Endodermal cell (in vitro differentiated cells): Measurements from ENCODE around the gene TOMM22. TPM values are rescaled to one million over a fixed set of nuclear protein-coding genes. Genes with fewer than 3 reads are reported as not detected.
"Not testable (repeated sequence)": the region's sequence is repeated elsewhere in the genome, so short reads cannot be mapped to it uniquely, and the experiment has no call there.

Source experiments
- DNase-seq: peaks from one replicate; pipeline ENCODE4 v3.0.0-alpha.2; 2017
- H3K27ac ChIP-seq: 2 replicates; pipeline ENCODE4 v1.5.1; 2013; ENCODE audit warnings: mild to moderate bottlenecking, low read depth, low read length, moderate library complexity
- H3K27me3 ChIP-seq: 2 replicates; pipeline ENCODE4 v1.6.1; 2013; ENCODE audit warnings: mild to moderate bottlenecking, low read length, moderate library complexity; ENCODE audit not compliant: insufficient read depth, control insufficient read depth, poor library complexity, severe bottlenecking
- H3K36me3 ChIP-seq: 2 replicates; pipeline ENCODE4 v1.7.0; 2013; ENCODE audit warnings: mild to moderate bottlenecking, low read length, moderate library complexity; ENCODE audit not compliant: control insufficient read depth, insufficient read depth
- H3K4me1 ChIP-seq: one replicate; pipeline ENCODE4 v1.7.0; 2013; ENCODE audit warnings: low read length; ENCODE audit not compliant: control insufficient read depth, insufficient read depth
- H3K4me3 ChIP-seq: 2 replicates; pipeline ENCODE4 v1.5.1; 2013; ENCODE audit warnings: mild to moderate bottlenecking, low read length, moderate library complexity
- H3K9ac ChIP-seq: 2 replicates; pipeline ENCODE4 v1.6.1; 2013; ENCODE audit warnings: mild to moderate bottlenecking, low read length, moderate library complexity; ENCODE audit not compliant: poor library complexity, severe bottlenecking; ENCODE audit errors: extremely low read depth
- H3K9me3 ChIP-seq: 2 replicates; pipeline ENCODE4 v1.6.1; 2013; ENCODE audit warnings: mild to moderate bottlenecking, low read length, moderate library complexity; ENCODE audit not compliant: control insufficient read depth
- H3K27ac Mint-ChIP-seq: 2 replicates; pipeline ENCODE4 v1.8.0; 2020; ENCODE audit warnings: mixed read lengths
- H3K27me3 Mint-ChIP-seq: 2 replicates; pipeline ENCODE4 v1.8.0; 2021; ENCODE audit warnings: mild to moderate bottlenecking, mixed read lengths; ENCODE audit not compliant: insufficient read depth
- H3K36me3 Mint-ChIP-seq: 2 replicates; pipeline ENCODE4 v1.8.0; 2020; ENCODE audit warnings: low read depth, mixed read lengths
- H3K4me1 Mint-ChIP-seq: 2 replicates; pipeline ENCODE4 v1.8.0; 2020; ENCODE audit warnings: mixed read lengths
- H3K4me3 Mint-ChIP-seq: 2 replicates; pipeline ENCODE4 v1.8.0; 2020; ENCODE audit warnings: mild to moderate bottlenecking, moderate library complexity, mixed read lengths
- H3K9me3 Mint-ChIP-seq: 2 replicates; pipeline ENCODE4 v1.8.0; 2020; ENCODE audit warnings: mild to moderate bottlenecking, mixed read lengths
- WGBS, 2 experiments: methylation state at CpG; one replicate each; pipeline versions ENCODE4 v1.1.5 to v1.1.7; 2013; ENCODE audit warnings: missing lambda C conversion rate in 2 of 2, mixed read lengths in 1 of 2; ENCODE audit not compliant: insufficient coverage in 1 of 2, insufficient read length in 1 of 2; 5-methylcytosine and 5-hydroxymethylcytosine counted together
- total RNA-seq, 2 donors: library from RNA; stranded (reverse); fragmentation: NEBNext Ultra II Directional in 1 of 2; extraction: Animal tissue kit (Norgen Biotek cat#: 25700) in 1 of 2; gene quantifications; 2 replicates in 1 of 2; 3 replicates in 1 of 2; pipeline ENCODE4 v1.2.1, GENCODE V29; 2021
- TF ChIP-seq, protein P1 (sequence below): fragments of 200-600 bp; sonication (generic); conservative IDR thresholded peaks from 2 replicates; pipeline ENCODE4 v1.5.0; 2021; ENCODE audit warnings: antibody characterized with exemption, mild to moderate bottlenecking

The TOMM22 gene
- total RNA-seq, 2 donors from 2014 or later: 114 to 119 TPM

GRCh38 chr22:38638728-38639127, 43.0 kb upstream of the TOMM22 start:
- no peak overlapping the region for H3K27ac ChIP-seq
- no peak overlapping the region for H3K4me3 ChIP-seq
- H3K36me3 ChIP-seq: peaks cover 53% of the 10 kb centered on the region
- no peaks in the 10 kb centered on the region for H3K27me3 ChIP-seq
- 89 to 90% methylated on average over 3 of the region's 3 CpGs for WGBS, 2 experiments
- DNase-seq: no peak
- no peak overlapping the region for H3K27ac Mint-ChIP-seq
- H3K4me1 Mint-ChIP-seq: no peaks in the 10 kb centered on the region
- H3K27me3 Mint-ChIP-seq: no peaks in the 10 kb centered on the region
- no peaks in the 10 kb centered on the region for H3K9me3 Mint-ChIP-seq
- H3K9me3 ChIP-seq: no peaks in the 10 kb centered on the region
- no peak overlapping the region for H3K4me3 Mint-ChIP-seq
- no peak overlapping the region for H3K9ac ChIP-seq
- no peaks in the 10 kb centered on the region for H3K4me1 ChIP-seq
- H3K36me3 Mint-ChIP-seq: peaks cover 51% of the 10 kb centered on the region
- TF ChIP-seq, protein P1, sequence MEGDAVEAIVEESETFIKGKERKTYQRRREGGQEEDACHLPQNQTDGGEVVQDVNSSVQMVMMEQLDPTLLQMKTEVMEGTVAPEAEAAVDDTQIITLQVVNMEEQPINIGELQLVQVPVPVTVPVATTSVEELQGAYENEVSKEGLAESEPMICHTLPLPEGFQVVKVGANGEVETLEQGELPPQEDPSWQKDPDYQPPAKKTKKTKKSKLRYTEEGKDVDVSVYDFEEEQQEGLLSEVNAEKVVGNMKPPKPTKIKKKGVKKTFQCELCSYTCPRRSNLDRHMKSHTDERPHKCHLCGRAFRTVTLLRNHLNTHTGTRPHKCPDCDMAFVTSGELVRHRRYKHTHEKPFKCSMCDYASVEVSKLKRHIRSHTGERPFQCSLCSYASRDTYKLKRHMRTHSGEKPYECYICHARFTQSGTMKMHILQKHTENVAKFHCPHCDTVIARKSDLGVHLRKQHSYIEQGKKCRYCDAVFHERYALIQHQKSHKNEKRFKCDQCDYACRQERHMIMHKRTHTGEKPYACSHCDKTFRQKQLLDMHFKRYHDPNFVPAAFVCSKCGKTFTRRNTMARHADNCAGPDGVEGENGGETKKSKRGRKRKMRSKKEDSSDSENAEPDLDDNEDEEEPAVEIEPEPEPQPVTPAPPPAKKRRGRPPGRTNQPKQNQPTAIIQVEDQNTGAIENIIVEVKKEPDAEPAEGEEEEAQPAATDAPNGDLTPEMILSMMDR: no peak

GRCh38 chr22:38641476-38642040, 40.2 kb upstream of the TOMM22 start:
- no peak overlapping the region for H3K27ac ChIP-seq

DNA sequence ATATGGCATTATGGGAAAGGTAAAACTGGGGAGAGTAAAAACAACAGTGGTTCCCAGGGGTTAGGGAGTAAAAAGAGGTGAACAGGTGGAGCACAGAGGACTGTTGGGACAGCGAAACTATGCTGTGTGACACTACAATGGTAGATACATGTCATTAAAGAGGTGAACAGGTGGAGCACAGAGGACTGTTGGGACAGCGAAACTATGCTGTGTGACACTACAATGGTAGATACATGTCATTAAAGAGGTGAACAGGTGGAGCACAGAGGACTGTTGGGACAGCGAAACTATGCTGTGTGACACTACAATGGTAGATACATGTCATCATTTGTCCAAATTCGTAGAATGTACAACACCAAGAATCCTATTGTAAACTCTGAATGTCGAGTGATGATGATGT, 37.5 kb upstream of the TOMM22 start:
- H3K4me3 ChIP-seq, H3K9me3 ChIP-seq, H3K9me3 Mint-ChIP-seq, DNase-seq, H3K9ac ChIP-seq, H3K4me1 ChIP-seq, H3K27ac Mint-ChIP-seq, H3K4me1 Mint-ChIP-seq, H3K27me3 Mint-ChIP-seq, H3K4me3 Mint-ChIP-seq, H3K27ac ChIP-seq, H3K27me3 ChIP-seq: not testable (repeated sequence)
- WGBS, 2 experiments: 91 to 92% methylated on average over 1 to 5 of the region's 5 CpGs
- peaks cover 45% of the 10 kb centered on the region for H3K36me3 Mint-ChIP-seq
- H3K36me3 ChIP-seq: peaks cover 30% of the 10 kb centered on the region

More at GRCh38 chr22:38641476-38642040, 40.2 kb upstream of the TOMM22 start:
- Mint-ChIP-seq H3K4me1 (no peaks in the 10 kb centered on the region), H3K9me3 (no peaks in the 10 kb centered on the region), H3K4me3 (no peak overlapping the region), H3K36me3 (peaks cover 45% of the 10 kb centered on the region), H3K27ac (no peak overlapping the region), H3K27me3 (no peaks in the 10 kb centered on the region)
- no peak for DNase-seq
- TF ChIP-seq, protein P1: no peak
- H3K9ac ChIP-seq: no peak overlapping the region
- no peaks in the 10 kb centered on the region for H3K4me1 ChIP-seq
- peaks cover 43% of the 10 kb centered on the region for H3K36me3 ChIP-seq
- H3K27me3 ChIP-seq: no peaks in the 10 kb centered on the region
- no peak overlapping the region for H3K4me3 ChIP-seq
- H3K9me3 ChIP-seq: no peaks in the 10 kb centered on the region
- 93 to 96% methylated on average over 3 to 8 of the region's 13 CpGs for WGBS, 2 experiments

DNA sequence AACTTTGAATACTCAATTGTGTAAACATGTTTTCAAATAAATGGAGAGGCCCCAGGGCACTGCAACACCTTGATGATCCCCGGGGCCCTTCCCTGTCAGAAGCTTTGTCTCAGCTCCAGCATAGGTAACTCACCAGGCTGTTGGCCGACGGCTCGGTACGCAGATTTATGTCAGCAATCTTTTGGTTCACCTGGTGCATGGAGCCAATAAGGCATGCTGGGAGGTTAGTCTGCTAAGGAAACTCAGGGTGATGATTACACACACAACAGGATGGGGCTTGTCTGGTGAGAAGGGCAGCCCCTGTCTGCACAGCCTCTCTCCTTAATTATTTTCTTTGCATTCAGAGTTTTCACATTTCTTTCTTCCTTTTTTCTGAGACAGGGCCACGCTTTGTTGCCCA, 36.3 kb upstream of the TOMM22 start:
- H3K27me3 ChIP-seq: no peaks in the 10 kb centered on the region
- Mint-ChIP-seq H3K27me3 (no peaks in the 10 kb centered on the region), H3K4me3 (no peak overlapping the region), H3K27ac (no peak overlapping the region), H3K9me3 (no peaks in the 10 kb centered on the region), H3K4me1 (no peaks in the 10 kb centered on the region), H3K36me3 (peaks cover 43% of the 10 kb centered on the region)
- no peak overlapping the region for H3K4me3 ChIP-seq
- no peaks in the 10 kb centered on the region for H3K4me1 ChIP-seq
- peaks cover 27% of the 10 kb centered on the region for H3K36me3 ChIP-seq
- H3K27ac ChIP-seq: no peak overlapping the region
- 90% methylated on average over 2 to 6 of the region's 6 CpGs for WGBS, 2 experiments
- no peaks in the 10 kb centered on the region for H3K9me3 ChIP-seq
- TF ChIP-seq, protein P1: no peak
- no peak overlapping the region for H3K9ac ChIP-seq
- no peak for DNase-seq
